ENCODE results near the gene KCNH2. TPM values are rescaled to one million over a fixed set of nuclear protein-coding genes. Genes with fewer than 3 reads are reported as not detected.

KCNH2 gene
- total RNA-seq, 1 experiment from 2014 or later = 0.22 TPM

DNA sequence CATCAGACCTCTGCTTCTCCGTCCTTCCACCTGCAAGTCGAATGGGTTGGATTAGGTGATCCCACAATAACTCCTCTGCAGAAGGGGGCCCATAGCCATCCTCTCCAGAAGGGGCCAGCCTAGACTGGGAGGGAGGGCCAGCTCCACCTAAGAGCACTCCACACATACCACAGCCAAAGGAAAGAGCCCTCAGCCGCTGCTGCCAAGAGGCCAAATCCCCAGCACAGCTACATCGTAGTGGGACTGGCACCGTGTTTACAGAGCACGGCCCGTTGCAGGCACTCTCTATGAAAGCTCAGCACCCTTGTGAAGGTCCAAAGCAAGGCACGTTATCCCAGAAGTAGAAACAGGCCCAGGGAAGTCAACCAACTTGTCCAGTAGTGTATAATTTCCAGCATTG is 5.4 kb downstream of the KCNH2 start:
- H3K4me2 ChIP-seq (ENCODE audit: low read depth, low read length, poor library complexity, severe bottlenecking) = no peak overlapping the region
- no peaks in the 10 kb centered on the region for H3K36me3 ChIP-seq (ENCODE audit: insufficient read depth, low read length)
- H3K4me1 ChIP-seq (ENCODE audit: low read length) = peaks cover 21% of the 10 kb centered on the region
- H4K20me1 ChIP-seq (ENCODE audit: insufficient read depth, low read depth, low read length) = no peaks in the 10 kb centered on the region
- H2AFZ ChIP-seq (ENCODE audit: low read length) = no peak overlapping the region
- no peaks in the 10 kb centered on the region for H3K9me2 ChIP-seq (replicated peaks; ENCODE audit: insufficient read depth, low read length)
- no peaks in the 10 kb centered on the region for H3K27me3 ChIP-seq (ENCODE audit: low read length)
- H3K79me2 ChIP-seq (ENCODE audit: low read length) = no peaks in the 10 kb centered on the region
- H3K9ac ChIP-seq (ENCODE audit: low read length) = no peak overlapping the region
- no peaks in the 10 kb centered on the region for H3K9me3 ChIP-seq (ENCODE audit: low read length)
- no peak overlapping the region for H3K27ac ChIP-seq (ENCODE audit: low read length)
- no peak overlapping the region for H3K4me3 ChIP-seq (ENCODE audit: low read length)
- DNase-seq = no peak

GRCh38 chr7:150972023-150972468 is 6.1 kb downstream of the KCNH2 start:
- no peak overlapping the region for H3K27ac ChIP-seq (ENCODE audit: low read length)
- DNase-seq = no peak
- H3K9ac ChIP-seq (ENCODE audit: low read length) = no peak overlapping the region
- H4K20me1 ChIP-seq (ENCODE audit: insufficient read depth, low read depth, low read length) = no peaks in the 10 kb centered on the region
- H3K9me2 ChIP-seq (replicated peaks; ENCODE audit: insufficient read depth, low read length) = no peaks in the 10 kb centered on the region
- no peak overlapping the region for H3K4me3 ChIP-seq (ENCODE audit: low read length)
- H3K4me1 ChIP-seq (ENCODE audit: low read length) = peaks cover 16% of the 10 kb centered on the region
- H3K9me3 ChIP-seq (ENCODE audit: low read length) = no peaks in the 10 kb centered on the region
- H3K36me3 ChIP-seq (ENCODE audit: insufficient read depth, low read length) = no peaks in the 10 kb centered on the region
- H3K79me2 ChIP-seq (ENCODE audit: low read length) = no peaks in the 10 kb centered on the region
- H3K27me3 ChIP-seq (ENCODE audit: low read length) = no peaks in the 10 kb centered on the region
- H2AFZ ChIP-seq (ENCODE audit: low read length) = no peak overlapping the region
- no peak overlapping the region for H3K4me2 ChIP-seq (ENCODE audit: low read depth, low read length, poor library complexity, severe bottlenecking)

DNA sequence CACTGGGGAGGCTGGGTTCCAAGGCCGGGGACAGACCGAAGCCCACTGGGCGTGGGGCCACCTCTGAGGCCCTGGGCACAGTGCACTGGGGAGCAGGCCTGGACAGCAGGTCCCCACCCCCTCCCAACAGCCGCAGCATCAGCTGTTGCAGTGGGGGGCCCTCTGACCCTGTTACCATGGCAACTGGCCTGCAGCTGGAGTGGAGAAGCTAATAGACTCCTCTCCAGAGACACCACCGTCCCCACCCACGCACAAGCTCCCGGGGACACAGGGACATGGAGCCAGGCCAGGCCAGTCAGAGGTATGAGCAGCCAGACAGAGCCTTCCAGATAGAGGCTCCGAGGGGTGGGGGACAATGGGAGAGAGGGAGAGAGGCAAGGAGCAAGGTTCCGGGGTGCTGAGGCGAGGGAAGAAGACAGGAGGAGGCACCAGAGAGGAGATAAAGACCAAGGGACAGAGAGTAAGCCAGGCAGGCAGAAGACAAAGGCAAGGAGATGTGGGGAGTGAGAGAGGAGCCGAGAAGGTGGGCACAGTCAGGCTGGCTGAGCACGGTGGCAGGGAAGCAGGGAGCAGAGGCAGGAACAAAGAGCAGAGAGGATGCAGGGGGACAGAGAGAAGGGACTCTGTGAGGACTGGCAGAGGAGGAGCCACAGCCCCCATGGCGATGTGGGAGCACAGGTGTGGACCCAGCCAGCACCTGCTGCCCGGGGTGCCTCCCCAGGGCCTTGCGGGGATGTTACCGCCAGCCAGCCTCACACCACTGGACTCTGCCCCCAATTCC is 6.7 kb downstream of the KCNH2 start:
- DNase-seq = no peak
- no peak overlapping the region for H3K4me2 ChIP-seq (ENCODE audit: low read depth, low read length, poor library complexity, severe bottlenecking)
- H3K36me3 ChIP-seq (ENCODE audit: insufficient read depth, low read length) = no peaks in the 10 kb centered on the region
- H3K4me3 ChIP-seq (ENCODE audit: low read length) = no peak overlapping the region
- no peaks in the 10 kb centered on the region for H3K9me2 ChIP-seq (replicated peaks; ENCODE audit: insufficient read depth, low read length)
- no peak overlapping the region for H3K9ac ChIP-seq (ENCODE audit: low read length)
- H2AFZ ChIP-seq (ENCODE audit: low read length) = no peak overlapping the region
- no peaks in the 10 kb centered on the region for H3K9me3 ChIP-seq (ENCODE audit: low read length)
- H3K79me2 ChIP-seq (ENCODE audit: low read length) = no peaks in the 10 kb centered on the region
- H3K27ac ChIP-seq (ENCODE audit: low read length) = no peak overlapping the region
- H4K20me1 ChIP-seq (ENCODE audit: insufficient read depth, low read depth, low read length) = no peaks in the 10 kb centered on the region
- H3K27me3 ChIP-seq (ENCODE audit: low read length) = no peaks in the 10 kb centered on the region
- H3K4me1 ChIP-seq (ENCODE audit: low read length) = peaks cover 14% of the 10 kb centered on the region

DNA sequence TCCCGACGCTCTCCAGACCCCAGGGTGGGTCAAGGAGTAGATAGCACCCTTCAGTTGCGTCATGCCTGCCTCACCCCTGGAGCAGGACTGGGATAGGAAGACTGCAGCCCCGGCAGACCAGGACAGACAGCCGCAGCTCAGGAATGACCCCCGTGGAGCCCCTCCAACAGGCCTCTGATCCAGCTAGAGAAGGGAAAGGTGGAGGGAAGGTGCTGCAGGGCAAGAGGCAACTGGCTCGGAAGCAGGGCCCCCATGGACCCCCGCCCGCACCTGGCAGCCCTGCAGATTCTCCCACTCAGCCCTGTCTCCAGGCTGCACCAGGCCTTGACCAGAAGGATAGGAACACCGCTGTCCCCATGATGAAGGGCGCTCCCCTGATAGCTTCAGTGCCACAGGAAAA is 7.7 kb downstream of the KCNH2 start:
- no peaks in the 10 kb centered on the region for H3K9me2 ChIP-seq (replicated peaks; ENCODE audit: insufficient read depth, low read length)
- no peak overlapping the region for H2AFZ ChIP-seq (ENCODE audit: low read length)

GRCh38 chr7:150969475-150969874 is 8.6 kb downstream of the KCNH2 start:
- DNase-seq = no peak
- no peaks in the 10 kb centered on the region for H3K27me3 ChIP-seq (ENCODE audit: low read length)
- no peaks in the 10 kb centered on the region for H4K20me1 ChIP-seq (ENCODE audit: insufficient read depth, low read depth, low read length)
- peaks cover 3% of the 10 kb centered on the region; the same call in 1 of the 2 replicates for H3K4me1 ChIP-seq (ENCODE audit: low read length)
- no peak overlapping the region for H3K4me2 ChIP-seq (ENCODE audit: low read depth, low read length, poor library complexity, severe bottlenecking)
- no peak overlapping the region for H3K4me3 ChIP-seq (ENCODE audit: low read length)
- no peak overlapping the region for H3K27ac ChIP-seq (ENCODE audit: low read length)
- no peaks in the 10 kb centered on the region for H3K9me3 ChIP-seq (ENCODE audit: low read length)
- H3K9ac ChIP-seq (ENCODE audit: low read length) = no peak overlapping the region
- no peaks in the 10 kb centered on the region for H3K36me3 ChIP-seq (ENCODE audit: insufficient read depth, low read length)
- no peak overlapping the region for H2AFZ ChIP-seq (ENCODE audit: low read length)
- no peaks in the 10 kb centered on the region for H3K9me2 ChIP-seq (replicated peaks; ENCODE audit: insufficient read depth, low read length)
- H3K79me2 ChIP-seq (ENCODE audit: low read length) = no peaks in the 10 kb centered on the region

More for the DNA sequence above, 7.7 kb downstream of the KCNH2 start:
- no peak overlapping the region for H3K27ac ChIP-seq (ENCODE audit: low read length)
- H3K4me2 ChIP-seq (ENCODE audit: low read depth, low read length, poor library complexity, severe bottlenecking) = no peak overlapping the region
- no peaks in the 10 kb centered on the region for H3K79me2 ChIP-seq (ENCODE audit: low read length)
- H3K4me3 ChIP-seq (ENCODE audit: low read length) = no peak overlapping the region
- no peaks in the 10 kb centered on the region for H3K27me3 ChIP-seq (ENCODE audit: low read length)
- no peaks in the 10 kb centered on the region for H3K9me3 ChIP-seq (ENCODE audit: low read length)
- no peaks in the 10 kb centered on the region for H3K36me3 ChIP-seq (ENCODE audit: insufficient read depth, low read length)
- DNase-seq = no peak
- H4K20me1 ChIP-seq (ENCODE audit: insufficient read depth, low read depth, low read length) = no peaks in the 10 kb centered on the region
- peaks cover 11% of the 10 kb centered on the region for H3K4me1 ChIP-seq (ENCODE audit: low read length)
- H3K9ac ChIP-seq (ENCODE audit: low read length) = no peak overlapping the region

DNA sequence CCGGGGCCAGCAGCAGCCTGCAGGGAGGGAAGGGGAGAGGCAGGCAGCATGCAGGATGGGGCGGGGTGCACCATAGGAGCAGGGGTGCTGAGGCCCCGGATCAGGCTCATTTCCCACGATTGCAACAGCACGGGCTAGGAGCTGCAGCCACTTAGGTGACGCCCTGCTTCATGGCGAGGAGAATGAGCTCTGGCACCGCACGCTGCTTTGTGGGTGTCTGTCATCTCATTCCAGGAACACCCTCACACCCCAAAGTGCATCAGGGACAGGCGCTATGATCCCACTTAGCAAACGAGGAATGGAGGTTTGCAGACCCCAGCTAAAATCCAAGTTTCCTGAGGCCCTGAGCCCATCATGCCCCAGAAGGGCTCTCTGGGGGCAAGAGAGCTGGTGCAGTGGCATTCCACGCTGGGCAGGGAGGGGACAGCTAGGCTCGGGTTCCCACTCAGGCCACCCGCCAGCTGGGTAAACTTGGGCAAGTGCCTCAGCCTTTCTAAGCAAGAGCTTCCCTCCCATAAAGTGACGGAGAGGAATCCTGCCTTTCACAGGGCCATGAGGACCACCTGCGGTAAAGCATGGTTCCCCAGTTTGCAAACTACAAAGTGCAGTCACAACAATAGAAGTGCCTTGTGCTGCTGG is 9.3 kb downstream of the KCNH2 start:
- no peak overlapping the region for H3K9ac ChIP-seq (ENCODE audit: low read length)
- no peak overlapping the region for H3K4me2 ChIP-seq (ENCODE audit: low read depth, low read length, poor library complexity, severe bottlenecking)
- no peaks in the 10 kb centered on the region for H3K9me2 ChIP-seq (replicated peaks; ENCODE audit: insufficient read depth, low read length)
- no peaks in the 10 kb centered on the region for H4K20me1 ChIP-seq (ENCODE audit: insufficient read depth, low read depth, low read length)
- no peaks in the 10 kb centered on the region for H3K9me3 ChIP-seq (ENCODE audit: low read length)
- no peaks in the 10 kb centered on the region for H3K27me3 ChIP-seq (ENCODE audit: low read length)
- H3K4me1 ChIP-seq (ENCODE audit: low read length) = no peaks in the 10 kb centered on the region
- no peak overlapping the region for H2AFZ ChIP-seq (ENCODE audit: low read length)
- no peak overlapping the region for H3K27ac ChIP-seq (ENCODE audit: low read length)
- H3K4me3 ChIP-seq (ENCODE audit: low read length) = no peak overlapping the region
- DNase-seq = no peak
- no peaks in the 10 kb centered on the region for H3K36me3 ChIP-seq (ENCODE audit: insufficient read depth, low read length)
- H3K79me2 ChIP-seq (ENCODE audit: low read length) = no peaks in the 10 kb centered on the region

DNA sequence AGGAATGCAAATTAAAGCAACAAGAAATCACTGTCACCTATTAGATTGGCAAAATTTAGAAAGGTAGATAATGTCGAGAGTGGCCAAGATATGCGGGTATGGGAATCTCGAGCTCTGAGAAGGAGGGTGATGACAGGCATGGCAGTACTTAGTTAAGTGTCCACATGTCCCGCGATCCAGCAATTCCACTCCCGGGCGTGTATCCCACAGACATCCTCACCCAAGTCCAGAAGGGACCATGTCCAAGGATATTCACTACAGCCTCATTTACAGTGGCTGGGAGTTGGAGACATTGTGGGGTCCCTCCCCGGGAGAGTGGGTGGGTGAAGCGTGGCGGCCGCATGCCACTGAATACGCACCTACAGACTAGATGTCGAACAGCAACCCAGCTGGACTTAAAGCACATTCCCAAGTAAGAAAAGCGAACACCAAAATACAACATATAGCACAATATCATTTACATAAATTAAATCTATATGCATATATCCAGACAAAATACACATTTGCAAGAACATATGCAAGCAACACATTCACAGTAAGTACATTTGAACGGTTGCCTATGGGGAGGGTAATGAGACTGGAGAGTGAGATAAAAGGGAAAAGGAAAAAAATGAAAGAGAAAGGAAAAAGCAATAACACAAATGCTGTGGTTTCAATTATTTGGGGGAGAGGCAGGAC is 9.9 kb downstream of the KCNH2 start:
- H3K27ac ChIP-seq (ENCODE audit: low read length) = no peak overlapping the region
- no peaks in the 10 kb centered on the region for H3K79me2 ChIP-seq (ENCODE audit: low read length)
- no peak overlapping the region for H2AFZ ChIP-seq (ENCODE audit: low read length)
- DNase-seq = no peak
- H4K20me1 ChIP-seq (ENCODE audit: insufficient read depth, low read depth, low read length) = no peaks in the 10 kb centered on the region
- no peaks in the 10 kb centered on the region for H3K9me2 ChIP-seq (replicated peaks; ENCODE audit: insufficient read depth, low read length)
- H3K4me3 ChIP-seq (ENCODE audit: low read length) = no peak overlapping the region
- no peak overlapping the region for H3K4me2 ChIP-seq (ENCODE audit: low read depth, low read length, poor library complexity, severe bottlenecking)
- H3K36me3 ChIP-seq (ENCODE audit: insufficient read depth, low read length) = no peaks in the 10 kb centered on the region
- H3K27me3 ChIP-seq (ENCODE audit: low read length) = no peaks in the 10 kb centered on the region
- H3K4me1 ChIP-seq (ENCODE audit: low read length) = no peaks in the 10 kb centered on the region
- no peaks in the 10 kb centered on the region for H3K9me3 ChIP-seq (ENCODE audit: low read length)
- no peak overlapping the region for H3K9ac ChIP-seq (ENCODE audit: low read length)

DNA sequence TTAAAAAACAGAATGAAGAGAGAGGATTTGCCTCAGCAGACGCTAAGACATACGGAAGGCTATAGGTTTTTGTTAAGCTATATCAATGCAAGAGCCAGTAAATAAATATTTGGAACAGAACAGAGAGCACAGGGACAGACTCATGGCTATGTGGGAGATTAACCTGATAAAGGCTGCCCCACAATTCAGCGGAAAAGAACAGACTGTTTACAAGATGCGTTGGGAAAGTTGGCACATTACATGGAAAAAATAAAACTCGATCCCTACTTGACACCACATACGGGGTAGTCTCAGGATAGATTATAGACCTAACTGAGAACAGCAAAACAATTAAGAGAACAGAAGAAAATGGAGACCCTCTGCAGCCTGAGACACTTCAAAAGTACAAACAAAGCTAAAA is 10.8 kb downstream of the KCNH2 start:
- Histone ChIP-seq H3K9me3 (ENCODE audit: low read length) (no peaks in the 10 kb centered on the region), H2AFZ (ENCODE audit: low read length) (no peak overlapping the region), H3K9me2 (replicated peaks; ENCODE audit: insufficient read depth, low read length) (no peaks in the 10 kb centered on the region), H3K79me2 (ENCODE audit: low read length) (no peaks in the 10 kb centered on the region), H3K4me2 (ENCODE audit: low read depth, low read length, poor library complexity, severe bottlenecking) (no peak overlapping the region), H3K27ac (ENCODE audit: low read length) (no peak overlapping the region), H3K9ac (ENCODE audit: low read length) (no peak overlapping the region), H3K27me3 (ENCODE audit: low read length) (no peaks in the 10 kb centered on the region), H3K4me3 (ENCODE audit: low read length) (no peak overlapping the region), H4K20me1 (ENCODE audit: insufficient read depth, low read depth, low read length) (no peaks in the 10 kb centered on the region), H3K4me1 (ENCODE audit: low read length) (no peaks in the 10 kb centered on the region), H3K36me3 (ENCODE audit: insufficient read depth, low read length) (no peaks in the 10 kb centered on the region)
- DNase-seq = no peak
